Activated T-cell treated with anti-CD3 and anti-CD28 coated beads, Interleukin-2, amount 50 U/mL, for 4 hours (primary cell): ENCODE measurements around the gene SMYD3. TPM values are rescaled to one million over a fixed set of nuclear protein-coding genes. Genes with fewer than 3 reads are reported as not detected.
"Not testable (repeated sequence)": the region's sequence is repeated elsewhere in the genome, so short reads cannot be mapped to it uniquely, and the experiment has no call there.

Source experiments
- ATAC-seq, 2 donors: fragments of 200-7000 bp; cut with Tn5 transposase; one replicate each; pipeline ENCODE4 v1.10.0; 2021
- DNase-seq: peaks from one replicate; pipeline ENCODE4 v3.0.0-alpha.2; 2020
- H3K27me3 Mint-ChIP-seq: one replicate; pipeline ENCODE4 v1.8.0; 2021; ENCODE audit warnings: low read depth, mixed read lengths
- H3K36me3 Mint-ChIP-seq: one replicate; pipeline ENCODE4 v1.8.0; 2022; ENCODE audit warnings: mixed read lengths; ENCODE audit not compliant: insufficient read depth
- H3K4me1 Mint-ChIP-seq: one replicate; pipeline ENCODE4 v1.8.0; 2021; ENCODE audit warnings: low read depth, mixed read lengths
- H3K4me3 Mint-ChIP-seq: one replicate; pipeline ENCODE4 v1.8.0; 2021; ENCODE audit warnings: mild to moderate bottlenecking, moderate library complexity, mixed read lengths
- H3K9me3 Mint-ChIP-seq: one replicate; pipeline ENCODE4 v1.8.0; 2021; ENCODE audit warnings: mixed read lengths
- total RNA-seq, 3 donors: library from RNA; stranded (reverse); gene quantifications; one replicate each; pipeline ENCODE4 v1.2.1, GENCODE V29; 2021

Gene SMYD3
- total RNA-seq, 3 donors from 2014 or later: 10.7 to 13.0 (median 11.9) TPM

DNA sequence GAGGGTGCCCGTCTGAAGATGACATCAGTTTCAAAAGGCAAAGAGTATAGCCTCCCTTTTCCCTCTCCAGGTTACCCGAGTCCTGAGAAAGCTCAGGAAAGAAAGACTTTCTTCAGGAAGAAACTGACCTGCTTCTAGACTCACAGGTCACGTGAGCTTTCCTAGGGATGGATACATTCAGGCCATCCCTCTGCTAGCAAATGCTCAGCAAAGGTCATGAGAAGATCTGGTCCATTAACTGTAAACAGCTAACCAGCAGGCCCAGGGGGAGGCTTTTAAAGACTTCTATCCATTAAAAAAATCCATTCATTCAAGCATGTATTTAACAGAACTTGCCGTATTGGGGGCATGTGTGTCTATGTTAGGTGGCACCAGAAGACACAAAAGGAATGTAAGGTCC, 746.8 kb downstream of the SMYD3 start:
- H3K27me3 Mint-ChIP-seq: no peaks in the 10 kb centered on the region
- H3K4me1 Mint-ChIP-seq: no peaks in the 10 kb centered on the region
- H3K36me3 Mint-ChIP-seq: peaks cover 33% of the 10 kb centered on the region
- ATAC-seq (no peak), DNase-seq (no peak)
- H3K4me3 Mint-ChIP-seq: no peak overlapping the region
- peaks cover 35% of the 10 kb centered on the region for H3K9me3 Mint-ChIP-seq

DNA sequence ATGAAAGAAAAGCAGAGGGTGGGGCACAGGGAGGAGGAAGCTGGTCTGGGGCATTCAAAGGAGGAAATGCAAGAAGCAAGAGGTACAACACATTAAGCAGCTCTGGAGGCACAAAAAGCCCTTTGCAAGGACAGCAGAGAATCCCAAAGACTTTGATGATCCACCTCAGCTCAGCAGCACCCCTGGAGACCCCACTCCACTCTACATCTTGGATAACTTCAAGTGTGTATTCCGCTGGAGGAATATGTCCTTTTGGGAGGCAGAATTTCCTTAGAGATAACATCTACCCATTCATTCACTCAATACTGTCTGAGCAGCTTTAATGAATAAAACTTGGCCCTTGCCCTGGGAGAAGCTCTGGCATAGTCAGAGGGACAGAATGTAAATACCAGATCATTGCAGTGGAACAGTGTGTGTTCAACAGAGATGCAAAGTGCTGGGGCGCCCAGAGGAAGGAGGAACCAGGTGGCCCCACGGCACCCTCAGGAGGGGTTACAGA, 752.6 kb downstream of the SMYD3 start:
- Mint-ChIP-seq H3K4me1 (no peaks in the 10 kb centered on the region), H3K27me3 (no peaks in the 10 kb centered on the region), H3K36me3 (peaks cover 35% of the 10 kb centered on the region), H3K9me3 (peaks cover 41% of the 10 kb centered on the region), H3K4me3 (no peak overlapping the region)
- DNase-seq (no peak), ATAC-seq (no peak)

DNA sequence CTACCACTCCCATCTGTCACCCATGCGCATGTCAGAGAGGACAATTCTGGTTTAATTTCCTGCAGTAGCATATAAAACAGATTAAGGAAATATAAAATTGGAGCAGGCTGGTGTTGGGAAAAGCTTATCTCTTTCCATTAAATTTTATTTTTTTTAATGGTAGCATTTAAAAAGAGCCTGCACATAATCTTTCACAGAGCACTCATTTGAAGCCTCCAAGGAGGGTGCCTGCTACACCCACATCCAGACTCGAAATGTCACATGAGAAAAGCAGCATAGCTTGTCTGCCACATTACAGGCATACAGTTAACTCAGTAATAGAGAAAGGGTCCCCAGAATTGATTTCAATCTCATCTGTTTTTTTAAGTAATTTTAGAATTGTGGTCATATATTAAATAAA, 753.3 kb downstream of the SMYD3 start:
- DNase-seq: no peak
- ATAC-seq: no peak
- H3K4me1 Mint-ChIP-seq: no peaks in the 10 kb centered on the region
- H3K4me3 Mint-ChIP-seq: no peak overlapping the region
- H3K27me3 Mint-ChIP-seq: no peaks in the 10 kb centered on the region
- H3K9me3 Mint-ChIP-seq: peaks cover 39% of the 10 kb centered on the region
- peaks cover 32% of the 10 kb centered on the region for H3K36me3 Mint-ChIP-seq

DNA sequence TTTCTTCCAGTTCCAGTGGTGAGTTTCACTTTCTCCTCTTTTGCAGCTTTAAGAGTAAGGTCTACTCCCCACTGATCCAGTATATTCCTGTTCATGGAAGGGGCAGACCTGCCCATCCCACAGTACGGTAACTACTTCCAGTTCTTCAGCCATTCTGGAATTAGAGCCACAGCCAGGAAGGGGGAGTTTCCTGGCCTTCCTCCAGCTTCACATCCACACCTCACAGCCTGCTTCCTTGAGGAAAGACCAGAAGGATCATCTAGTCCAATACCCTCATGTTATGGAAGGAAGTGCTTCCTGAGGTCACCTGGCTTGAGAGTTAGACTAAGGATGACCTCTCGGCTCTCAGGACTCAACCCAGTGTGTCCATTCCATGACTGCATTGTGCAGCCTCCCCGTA, 754.5 kb downstream of the SMYD3 start:
- ATAC-seq (no peak), DNase-seq (no peak)
- Mint-ChIP-seq H3K27me3 (no peaks in the 10 kb centered on the region), H3K4me1 (no peaks in the 10 kb centered on the region), H3K9me3 (peaks cover 33% of the 10 kb centered on the region), H3K4me3 (no peak overlapping the region), H3K36me3 (peaks cover 35% of the 10 kb centered on the region)

DNA sequence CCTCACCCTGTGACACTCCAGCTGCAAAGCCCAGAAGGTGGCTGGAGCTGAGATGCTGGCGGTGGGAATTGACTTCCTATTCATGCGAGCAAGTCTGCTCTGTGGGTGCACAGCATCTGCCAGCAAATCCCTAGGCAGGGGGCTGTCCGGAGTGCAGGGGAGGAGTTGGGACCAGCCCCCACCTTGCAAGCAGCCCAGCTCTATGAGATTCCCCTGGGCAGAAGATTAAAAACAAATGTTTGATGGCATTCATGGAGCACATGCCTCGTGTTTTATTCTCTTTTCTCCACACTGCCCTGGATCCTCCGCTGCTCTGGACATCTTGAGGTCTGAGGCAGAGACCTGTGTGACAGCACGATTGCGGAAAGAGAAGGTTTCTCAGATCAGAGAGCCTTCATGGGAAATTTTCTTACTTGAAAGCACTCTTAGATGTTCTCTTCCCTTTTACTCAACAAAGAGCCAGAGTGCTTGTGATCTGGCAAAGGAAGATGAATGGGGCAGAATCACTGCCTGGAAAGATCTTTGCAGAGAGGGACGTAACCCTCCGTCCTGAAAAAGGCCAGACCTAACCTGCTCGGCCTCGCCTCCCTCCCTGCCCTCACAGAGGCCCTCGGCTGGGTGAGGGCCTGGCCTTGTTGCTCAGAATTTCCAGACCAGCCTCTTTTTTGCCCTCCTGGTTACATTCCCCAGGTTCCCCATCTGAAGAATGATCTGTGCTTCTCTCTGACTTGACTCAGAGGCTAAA, 755.2 kb downstream of the SMYD3 start:
- Mint-ChIP-seq H3K9me3 (peaks cover 27% of the 10 kb centered on the region), H3K4me3 (no peak overlapping the region), H3K4me1 (no peaks in the 10 kb centered on the region), H3K36me3 (peaks cover 41% of the 10 kb centered on the region), H3K27me3 (no peaks in the 10 kb centered on the region)
- ATAC-seq (no peak), DNase-seq (no peak)

DNA sequence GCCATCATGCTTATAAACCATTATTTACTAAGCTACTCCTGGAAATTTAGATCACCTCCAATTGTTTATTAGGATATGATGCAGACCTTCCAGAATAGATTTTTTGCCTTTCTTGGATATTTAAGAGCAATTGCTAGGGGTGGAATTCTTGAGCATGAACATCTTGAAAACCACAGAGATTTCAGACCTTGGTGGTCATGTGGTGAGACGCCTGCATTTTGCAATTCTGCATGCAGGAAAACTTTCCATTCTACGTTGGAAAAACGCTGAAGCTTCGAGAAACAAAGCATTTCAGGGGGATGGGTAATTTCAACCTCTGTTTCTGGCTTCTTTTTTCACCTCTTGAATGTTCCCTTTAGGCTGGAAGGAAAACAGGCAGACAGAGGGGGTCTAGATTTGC, 756.0 kb downstream of the SMYD3 start:
- ATAC-seq: no peak
- Mint-ChIP-seq H3K4me1 (no peaks in the 10 kb centered on the region), H3K36me3 (peaks cover 47% of the 10 kb centered on the region), H3K9me3 (peaks cover 23% of the 10 kb centered on the region), H3K27me3 (no peaks in the 10 kb centered on the region), H3K4me3 (no peak overlapping the region)
- DNase-seq: no peak

DNA sequence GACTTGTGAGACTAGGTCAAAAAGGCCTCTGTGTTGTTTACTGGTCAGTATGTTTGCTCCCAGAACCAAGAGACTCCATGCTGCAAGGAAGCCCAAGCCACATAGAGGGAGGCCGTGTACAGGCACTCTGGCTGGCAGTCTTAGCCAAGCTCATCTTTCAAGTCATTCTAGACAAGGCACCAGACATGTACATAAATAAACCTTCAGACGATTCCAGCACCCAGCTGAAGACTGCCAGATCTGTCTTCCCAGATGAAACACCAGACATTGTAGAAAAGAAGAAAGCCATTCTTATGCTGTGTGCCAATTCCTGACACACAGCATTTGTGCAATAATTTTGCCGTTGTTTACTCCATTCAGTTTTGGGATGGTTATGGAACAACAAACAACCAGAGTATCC, 756.8 kb downstream of the SMYD3 start:
- Mint-ChIP-seq H3K27me3 (no peaks in the 10 kb centered on the region), H3K4me1 (no peaks in the 10 kb centered on the region), H3K4me3 (no peak overlapping the region), H3K9me3 (peaks cover 19% of the 10 kb centered on the region), H3K36me3 (peaks cover 53% of the 10 kb centered on the region)
- no peak for DNase-seq
- ATAC-seq: no peak

DNA sequence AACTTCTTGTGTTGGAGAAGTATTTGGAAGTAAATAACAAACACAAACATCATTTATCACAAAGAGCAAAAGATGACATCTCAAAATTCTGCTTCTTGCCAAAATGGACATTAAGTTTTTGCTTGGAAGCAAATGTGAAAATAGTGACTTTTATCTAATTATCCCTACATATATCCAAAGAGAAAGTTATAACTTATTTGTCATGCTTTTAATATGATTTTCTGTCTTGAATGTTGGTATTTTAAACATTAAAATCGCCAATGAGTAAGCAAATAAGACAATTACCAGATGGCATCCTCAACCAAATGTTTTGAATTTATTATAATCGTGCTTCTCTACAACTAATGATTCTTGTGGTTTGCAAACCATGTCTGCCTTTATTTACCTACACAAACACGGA, 758.0 kb downstream of the SMYD3 start:
- Mint-ChIP-seq H3K4me3 (no peak overlapping the region), H3K36me3 (peaks cover 53% of the 10 kb centered on the region), H3K9me3 (peaks cover 25% of the 10 kb centered on the region), H3K4me1 (no peaks in the 10 kb centered on the region), H3K27me3 (no peaks in the 10 kb centered on the region)
- ATAC-seq (no peak), DNase-seq (no peak)

DNA sequence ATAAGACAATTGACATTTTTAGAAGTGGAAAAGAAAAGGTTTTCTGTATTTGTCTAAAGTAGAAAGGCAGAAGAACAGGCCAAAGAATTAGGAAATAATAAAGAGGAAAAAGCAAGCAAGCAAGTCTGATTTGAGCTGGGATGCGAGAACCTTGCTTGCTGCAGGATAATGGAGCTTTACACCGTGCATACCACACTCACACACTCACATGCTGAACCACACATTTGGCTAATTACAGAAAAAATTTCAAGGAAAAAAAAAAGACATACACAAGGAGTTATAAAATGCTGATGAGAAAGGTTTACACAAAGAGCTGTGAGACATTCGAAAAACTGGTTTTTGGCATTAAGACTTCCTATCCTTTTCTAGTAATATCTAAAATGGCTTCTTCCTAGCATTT, 758.4 kb downstream of the SMYD3 start:
- H3K36me3 Mint-ChIP-seq: peaks cover 53% of the 10 kb centered on the region

DNA sequence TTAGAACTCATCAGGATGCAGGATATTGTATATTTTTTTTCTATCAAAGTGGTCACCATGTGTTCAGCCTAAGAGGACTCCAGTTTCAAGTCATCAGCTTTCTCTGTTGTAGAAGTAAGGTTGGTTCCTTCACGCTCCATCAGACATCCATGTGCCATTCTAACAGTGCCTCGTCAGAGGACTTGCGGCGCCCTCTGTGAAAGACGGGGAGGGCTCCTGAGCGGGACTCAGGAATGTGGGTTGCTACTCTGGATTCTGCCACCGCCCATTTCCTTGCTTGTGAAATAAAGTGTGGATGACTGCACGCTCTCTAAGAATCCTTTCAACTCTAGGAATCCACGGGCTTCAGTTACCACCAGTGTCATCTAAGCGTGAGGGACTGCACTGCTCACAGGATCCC, 758.8 kb downstream of the SMYD3 start:
- Mint-ChIP-seq H3K27me3 (no peaks in the 10 kb centered on the region), H3K4me1 (no peaks in the 10 kb centered on the region), H3K9me3 (peaks cover 25% of the 10 kb centered on the region), H3K36me3 (peaks cover 50% of the 10 kb centered on the region), H3K4me3 (no peak overlapping the region)
- ATAC-seq: no peak
- no peak for DNase-seq

More for the DNA sequence above, 758.4 kb downstream of the SMYD3 start:
- H3K27me3 Mint-ChIP-seq: no peaks in the 10 kb centered on the region
- no peak overlapping the region for H3K4me3 Mint-ChIP-seq
- no peaks in the 10 kb centered on the region for H3K4me1 Mint-ChIP-seq
- DNase-seq (no peak), ATAC-seq (no peak)
- peaks cover 25% of the 10 kb centered on the region for H3K9me3 Mint-ChIP-seq

DNA sequence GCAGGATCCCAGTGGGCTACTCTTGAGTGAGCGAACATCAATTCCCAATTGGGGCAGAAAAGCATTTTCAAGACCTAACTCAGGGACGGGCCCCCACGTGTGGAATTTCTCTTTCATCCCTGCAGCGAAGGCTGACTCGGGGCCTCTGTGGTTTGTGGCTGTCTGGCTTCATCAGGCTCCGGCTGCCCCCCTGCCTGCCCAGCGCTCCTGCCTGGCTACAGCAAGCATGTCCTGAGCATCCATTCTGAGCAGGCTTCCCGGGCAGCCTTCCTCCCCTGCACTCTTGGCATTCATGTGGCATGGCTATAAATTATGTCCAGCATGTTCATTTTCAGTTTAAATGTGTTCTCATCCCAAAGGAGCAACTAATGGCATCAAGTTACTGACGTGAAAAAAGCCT, 764.2 kb downstream of the SMYD3 start:
- no peaks in the 10 kb centered on the region for H3K4me1 Mint-ChIP-seq
- H3K4me3 Mint-ChIP-seq: no peak overlapping the region
- ATAC-seq: no peak
- no peak for DNase-seq
- peaks cover 19% of the 10 kb centered on the region for H3K9me3 Mint-ChIP-seq
- H3K36me3 Mint-ChIP-seq: peaks cover 17% of the 10 kb centered on the region
- no peaks in the 10 kb centered on the region for H3K27me3 Mint-ChIP-seq

DNA sequence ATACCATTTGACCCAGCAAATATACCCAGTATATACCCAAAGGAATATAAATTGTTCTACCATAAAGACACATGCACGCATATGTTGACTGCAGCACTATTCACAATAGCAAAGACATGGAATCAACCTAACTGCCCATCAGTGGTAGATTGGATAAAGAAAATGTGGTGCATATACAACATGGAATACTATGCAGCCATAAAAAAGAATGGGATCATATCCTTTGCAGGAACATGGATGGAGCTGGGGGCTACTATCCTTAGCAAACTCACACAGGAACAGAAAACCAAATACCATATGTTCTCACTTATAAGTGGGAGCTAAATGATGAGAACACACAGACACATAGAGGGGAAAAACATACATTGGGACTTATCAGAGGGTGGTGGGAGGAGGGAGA, 766.7 kb downstream of the SMYD3 start:
- not testable (repeated sequence) for ATAC-seq, H3K36me3 Mint-ChIP-seq, DNase-seq, H3K4me1 Mint-ChIP-seq, H3K27me3 Mint-ChIP-seq, H3K4me3 Mint-ChIP-seq
- peaks cover 12% of the 10 kb centered on the region for H3K9me3 Mint-ChIP-seq

DNA sequence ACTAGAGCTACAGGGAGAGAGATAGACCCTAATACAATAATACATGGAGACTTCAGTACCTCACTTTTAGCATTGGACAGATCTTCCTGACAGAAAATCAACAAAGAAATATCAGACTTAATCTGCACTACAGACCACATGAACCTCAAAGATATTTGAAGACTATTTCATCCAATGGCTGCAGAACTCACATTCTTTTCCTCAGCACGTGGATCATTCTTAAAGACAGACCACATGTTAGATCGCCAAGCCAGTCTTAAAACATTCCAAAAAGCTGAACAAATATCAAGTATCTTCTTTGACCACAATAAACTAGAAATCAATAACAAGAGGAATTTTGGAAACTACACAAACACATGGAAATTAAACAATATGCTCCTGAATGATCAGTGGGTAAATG, 776.3 kb downstream of the SMYD3 start:
- H3K4me1 Mint-ChIP-seq: no peaks in the 10 kb centered on the region
- no peaks in the 10 kb centered on the region for H3K27me3 Mint-ChIP-seq
- no peak overlapping the region for H3K4me3 Mint-ChIP-seq
- DNase-seq (no peak), ATAC-seq (no peak)
- peaks cover 4% of the 10 kb centered on the region for H3K36me3 Mint-ChIP-seq
- peaks cover 66% of the 10 kb centered on the region for H3K9me3 Mint-ChIP-seq

DNA sequence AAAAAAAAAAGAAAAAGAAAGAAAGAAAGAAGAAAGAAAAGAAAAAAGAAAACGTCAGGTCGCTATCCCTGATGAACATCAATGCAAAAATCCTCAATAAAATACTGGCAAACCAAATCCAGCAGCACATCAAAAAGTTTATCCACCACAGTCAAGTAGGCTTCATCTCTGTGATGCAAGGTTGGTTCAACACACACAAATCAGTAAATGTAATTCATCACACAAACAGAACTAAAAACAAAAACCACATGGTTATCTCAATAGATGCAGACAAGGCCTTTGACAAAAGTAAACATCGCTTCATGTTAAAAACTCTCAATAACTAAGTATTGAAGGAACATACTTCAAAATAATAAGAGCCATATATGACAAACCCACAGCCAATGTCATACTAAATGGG, 779.0 kb downstream of the SMYD3 start:
- not testable (repeated sequence) for H3K36me3 Mint-ChIP-seq, H3K4me3 Mint-ChIP-seq, H3K27me3 Mint-ChIP-seq, DNase-seq, H3K4me1 Mint-ChIP-seq, ATAC-seq
- peaks cover 74% of the 10 kb centered on the region for H3K9me3 Mint-ChIP-seq

DNA sequence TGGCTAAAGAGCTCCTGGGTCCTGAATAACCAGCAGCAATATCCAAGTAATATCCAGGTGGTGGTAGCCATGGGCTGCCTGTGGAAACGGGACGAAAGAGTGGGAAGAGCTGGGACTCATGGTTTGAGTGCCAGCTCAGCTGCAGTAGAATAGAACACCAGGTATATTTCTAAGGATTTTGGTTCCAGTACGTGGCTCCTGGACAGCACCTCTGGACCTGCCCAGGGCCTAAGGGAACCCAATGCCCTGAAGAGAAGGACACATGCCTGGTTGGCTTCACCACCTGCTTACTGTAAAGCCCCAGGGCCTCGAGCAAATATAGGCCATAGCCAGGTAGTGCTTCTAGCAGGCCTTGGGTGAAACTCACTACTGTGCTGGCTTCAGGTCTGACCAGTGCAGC, 785.6 kb downstream of the SMYD3 start:
- Mint-ChIP-seq H3K27me3 (no peaks in the 10 kb centered on the region), H3K4me1 (no peaks in the 10 kb centered on the region), H3K4me3 (no peak overlapping the region), H3K9me3 (peaks cover 26% of the 10 kb centered on the region), H3K36me3 (no peaks in the 10 kb centered on the region)
- no peak for DNase-seq
- ATAC-seq: no peak
